HG02885 (cell line): ENCODE data around the gene TWNK.
"Not testable (repeated sequence)": the region's sequence is repeated elsewhere in the genome, so short reads cannot be mapped to it uniquely, and the experiment has no call there.

Experiments
- ATAC-seq: cut with Tn5 transposase; IDR thresholded peaks from one replicate; pipeline ENCODE4 v1.9.1; 2021; ENCODE audit warnings: mild to moderate bottlenecking; ENCODE audit not compliant: unreplicated experiment, poor library complexity

The TWNK gene

DNA sequence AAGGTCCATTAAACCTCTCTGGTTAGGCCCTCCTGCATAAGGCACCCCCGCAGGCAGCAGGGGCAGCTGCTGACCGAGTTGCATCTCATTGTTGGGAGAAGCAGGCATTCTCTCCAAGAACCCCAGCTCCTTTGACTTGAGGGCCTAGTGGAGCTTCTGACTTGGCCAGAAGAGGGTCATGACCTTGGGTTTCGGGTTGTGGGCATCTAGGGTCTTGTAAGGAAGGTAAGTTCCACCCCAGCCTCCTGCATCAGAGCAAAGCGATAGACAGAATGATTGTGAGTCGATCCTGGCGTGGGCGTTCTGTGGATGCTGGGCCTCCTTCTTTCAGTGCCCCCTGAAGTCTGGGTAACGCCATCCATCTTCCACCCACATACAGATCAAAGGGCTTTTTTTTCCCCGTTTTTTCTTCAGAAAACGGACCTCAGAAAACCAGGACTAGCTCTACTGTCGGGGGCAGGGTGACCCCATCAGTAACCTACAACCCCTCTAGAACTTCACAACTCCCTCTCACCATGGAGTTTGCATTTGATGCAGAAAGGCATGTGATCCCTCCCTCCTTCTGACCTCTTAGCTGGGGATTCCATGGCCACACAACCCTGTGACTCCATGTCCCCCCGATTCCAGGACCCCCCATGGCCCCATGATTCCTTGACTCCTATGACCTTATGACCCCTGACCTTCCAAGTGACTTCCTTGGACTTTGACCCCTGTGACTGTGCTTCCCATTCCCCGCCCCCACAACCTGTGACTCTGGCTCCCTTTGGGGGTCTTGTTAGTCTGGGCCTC is 15.0 kb upstream of the TWNK start:
- no peak for ATAC-seq

DNA sequence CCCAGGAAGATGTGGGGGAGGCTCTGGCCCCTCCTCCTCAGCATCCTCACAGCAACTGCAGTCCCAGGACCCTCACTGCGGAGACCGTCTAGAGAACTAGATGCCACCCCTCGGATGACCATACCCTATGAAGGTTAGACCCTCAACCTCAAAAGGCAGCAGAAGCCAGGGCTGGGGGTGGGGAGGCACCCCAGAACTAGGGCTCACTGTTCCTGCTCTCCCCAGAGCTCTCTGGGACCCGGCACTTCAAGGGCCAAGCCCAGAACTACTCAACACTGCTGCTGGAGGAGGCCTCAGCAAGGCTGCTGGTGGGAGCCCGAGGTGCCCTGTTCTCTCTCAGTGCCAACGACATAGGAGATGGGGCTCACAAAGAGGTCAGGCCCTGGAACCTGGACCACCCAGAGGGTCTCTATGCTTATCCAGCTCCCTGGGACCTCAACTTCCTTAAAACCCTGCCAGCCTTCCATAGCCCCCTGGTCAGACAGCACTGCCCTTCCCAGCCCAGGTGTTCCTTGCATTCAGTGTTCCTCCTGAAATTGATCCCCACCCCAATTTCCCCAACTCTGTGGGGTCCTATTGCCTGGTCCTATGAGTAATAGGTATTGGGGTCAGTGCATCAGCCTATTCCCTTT is 14.3 kb upstream of the TWNK start:
- no peak for ATAC-seq

DNA sequence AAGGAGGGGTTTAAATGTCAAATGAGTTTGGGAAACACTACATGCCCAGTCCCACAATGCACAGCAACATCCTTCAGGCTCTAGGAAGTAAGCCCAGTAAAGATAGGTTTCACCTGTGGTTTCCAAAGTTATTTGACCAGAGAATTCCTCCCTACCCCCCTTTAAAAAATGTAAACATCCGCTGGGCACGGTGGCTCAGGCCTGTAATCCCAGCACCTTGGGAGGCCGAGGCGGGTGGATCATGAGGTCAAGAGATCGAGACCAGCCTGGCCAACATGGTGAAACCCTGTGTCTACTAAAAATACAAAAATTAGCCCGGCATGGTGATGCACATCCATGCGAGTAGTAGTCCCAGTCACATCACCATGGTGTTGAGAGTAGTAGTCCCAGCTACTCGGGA is 11.9 kb upstream of the TWNK start:
- not testable (repeated sequence) for ATAC-seq

DNA sequence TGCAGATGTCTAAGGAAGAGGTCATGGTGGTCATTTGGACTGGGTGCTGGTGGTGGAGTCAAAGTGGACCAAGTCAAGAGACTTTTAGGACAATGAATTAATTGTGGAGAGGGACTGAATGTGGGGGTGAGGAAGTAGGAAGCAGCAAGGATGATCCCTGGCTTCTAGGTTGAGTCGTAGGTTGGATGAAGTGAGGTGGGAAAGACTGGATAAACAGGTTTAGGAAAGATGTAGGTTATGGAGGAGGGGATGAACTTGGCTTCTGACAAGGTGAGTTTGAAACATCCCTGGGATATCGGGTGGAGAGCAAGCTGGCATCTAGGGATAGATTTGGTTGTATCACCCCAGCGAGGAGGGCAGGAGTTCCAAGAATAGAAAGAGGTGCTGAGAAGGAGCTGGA is 10.4 kb upstream of the TWNK start:
- no peak for ATAC-seq

DNA sequence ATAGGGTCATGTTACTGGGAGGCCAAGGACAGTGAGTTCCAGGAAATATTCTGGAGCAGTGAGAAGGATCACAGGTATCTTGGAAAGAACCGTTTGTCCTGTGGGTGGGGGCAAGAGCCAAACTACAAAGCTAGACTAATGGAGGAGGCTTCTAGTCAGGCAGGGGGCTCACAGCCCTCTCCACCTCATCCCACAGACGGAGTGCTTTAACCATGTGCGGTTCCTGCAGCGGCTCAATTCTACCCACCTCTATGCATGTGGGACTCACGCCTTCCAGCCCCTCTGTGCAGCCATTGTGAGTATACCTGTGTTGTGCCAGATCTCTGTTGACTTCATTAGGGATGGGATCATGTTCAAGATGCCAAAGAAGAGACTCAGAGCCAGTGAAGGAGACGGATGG is 9.9 kb upstream of the TWNK start:
- no peak for ATAC-seq

DNA sequence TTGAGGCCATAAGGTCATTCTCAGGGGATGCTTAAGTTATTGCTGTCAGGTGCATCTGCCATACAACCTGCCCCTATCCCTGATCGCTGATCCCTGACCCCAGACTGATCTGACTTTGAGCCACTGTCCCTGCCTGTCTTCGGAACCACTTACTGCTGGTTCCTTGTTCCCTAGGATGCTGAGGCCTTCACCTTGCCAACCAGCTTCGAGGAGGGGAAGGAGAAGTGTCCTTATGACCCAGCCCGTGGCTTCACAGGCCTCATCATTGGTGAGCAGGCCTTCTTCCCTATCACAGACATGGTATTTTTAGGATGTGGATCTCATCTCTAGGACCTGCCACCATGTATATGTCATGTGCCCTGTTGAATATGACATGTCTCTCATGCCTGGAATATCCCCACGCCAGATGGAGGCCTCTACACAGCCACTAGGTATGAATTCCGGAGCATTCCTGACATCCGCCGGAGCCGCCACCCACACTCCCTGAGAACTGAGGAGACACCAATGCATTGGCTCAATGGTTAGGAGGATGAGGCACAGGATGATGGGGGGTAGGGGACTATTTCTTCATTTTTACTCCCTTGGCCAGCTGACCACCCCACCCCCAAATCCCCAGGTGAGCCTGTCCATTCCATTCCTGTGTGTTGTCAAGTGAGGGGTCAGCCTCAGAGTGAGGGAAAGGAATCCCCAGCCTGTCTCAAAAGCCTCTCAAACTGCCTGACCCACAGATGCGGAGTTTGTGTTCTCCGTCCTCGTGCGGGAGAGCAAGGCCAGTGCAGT is 9.0 kb upstream of the TWNK start:
- ATAC-seq = no peak

DNA sequence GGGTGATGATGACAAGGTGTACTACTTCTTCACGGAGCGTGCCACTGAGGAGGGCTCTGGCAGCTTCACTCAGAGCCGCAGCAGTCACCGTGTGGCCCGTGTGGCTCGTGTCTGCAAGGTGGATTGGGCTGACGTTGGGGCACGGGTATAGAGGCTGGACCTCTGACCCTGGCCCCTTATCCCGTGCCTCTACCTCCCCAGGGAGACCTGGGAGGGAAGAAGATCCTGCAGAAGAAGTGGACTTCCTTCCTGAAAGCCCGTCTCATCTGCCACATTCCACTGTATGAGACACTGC is 8.5 kb upstream of the TWNK start:
- no peak for ATAC-seq

DNA sequence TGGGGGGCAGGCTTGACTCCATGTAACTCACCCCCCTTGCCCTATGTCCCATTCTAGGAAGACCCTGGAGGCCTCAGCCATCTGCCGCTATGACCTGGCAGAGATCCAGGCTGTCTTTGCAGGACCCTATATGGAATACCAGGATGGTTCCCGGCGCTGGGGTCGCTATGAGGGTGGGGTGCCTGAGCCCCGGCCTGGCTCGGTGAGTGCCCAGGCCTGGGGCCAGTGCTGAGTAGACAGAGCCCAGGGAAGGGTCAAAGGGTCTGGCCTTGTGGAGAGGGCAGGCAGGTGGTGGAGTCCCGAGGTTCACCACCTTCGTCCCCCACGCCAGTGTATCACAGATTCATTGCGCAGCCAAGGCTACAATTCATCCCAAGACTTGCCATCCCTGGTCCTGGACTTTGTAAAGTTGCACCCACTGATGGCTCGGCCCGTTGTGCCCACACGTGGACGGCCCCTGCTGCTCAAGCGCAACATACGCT is 7.5 kb upstream of the TWNK start:
- no peak for ATAC-seq

DNA sequence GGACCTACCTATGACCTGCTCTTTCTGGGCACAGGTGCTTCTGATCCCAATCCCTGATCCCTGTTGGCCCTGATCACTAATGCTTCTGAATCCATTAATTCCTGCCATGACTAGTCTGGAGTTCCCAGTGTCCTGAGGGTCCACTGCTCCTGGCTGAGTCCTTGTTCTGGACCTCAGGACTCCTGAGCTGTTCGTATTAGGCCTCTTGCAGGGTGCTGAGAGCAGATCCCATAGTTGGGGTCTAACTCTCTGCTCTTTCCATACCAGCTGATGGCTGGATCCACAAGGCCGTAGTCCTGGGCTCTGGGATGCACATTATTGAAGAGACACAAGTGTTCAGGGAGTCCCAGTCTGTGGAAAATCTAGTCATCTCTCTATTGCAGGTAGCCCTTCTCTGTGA is 7.0 kb upstream of the TWNK start:
- no peak for ATAC-seq

DNA sequence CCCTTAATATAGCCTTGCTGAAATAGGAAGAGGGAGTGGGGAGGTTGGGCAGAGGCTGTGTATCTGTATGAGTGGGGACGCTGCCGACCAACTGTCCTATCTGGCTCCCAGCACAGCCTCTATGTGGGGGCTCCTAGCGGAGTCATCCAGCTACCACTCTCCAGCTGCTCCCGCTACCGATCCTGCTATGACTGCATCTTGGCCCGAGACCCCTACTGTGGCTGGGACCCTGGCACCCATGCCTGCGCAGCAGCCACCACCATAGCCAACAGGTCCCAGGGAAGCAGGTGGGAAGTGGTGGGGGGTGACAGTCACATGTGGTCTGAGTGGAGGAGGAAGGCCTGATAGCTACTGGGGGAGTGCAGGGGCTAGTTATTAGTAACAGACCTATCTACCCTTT is 6.6 kb upstream of the TWNK start:
- no peak for ATAC-seq

DNA sequence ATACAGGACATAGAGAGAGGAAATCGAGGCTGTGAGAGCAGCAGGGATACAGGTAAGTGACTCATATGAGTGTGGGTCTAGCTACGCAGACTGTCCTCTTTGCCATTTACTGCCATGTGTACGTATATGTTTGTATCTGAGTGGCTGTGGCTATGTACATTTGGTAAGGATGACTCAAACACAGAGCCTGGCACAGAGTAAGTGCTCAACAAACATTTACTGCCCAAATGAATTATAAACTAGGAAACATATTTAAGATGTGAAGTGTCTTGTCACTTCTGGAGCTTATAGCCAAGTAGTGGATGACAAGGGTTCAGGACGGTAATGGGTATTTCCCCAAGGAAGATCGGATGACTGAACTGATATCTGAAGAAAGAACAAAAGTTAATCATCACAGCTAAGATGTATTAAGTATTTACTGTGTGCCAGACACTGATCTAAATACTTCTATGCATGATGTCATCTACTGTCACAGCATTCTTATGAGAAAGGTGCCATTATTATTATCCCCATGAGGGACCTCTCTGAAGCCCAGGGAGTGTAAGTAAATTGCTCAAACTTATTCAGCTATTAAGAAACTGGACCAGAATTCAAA is 6.1 kb upstream of the TWNK start:
- no peak for ATAC-seq

DNA sequence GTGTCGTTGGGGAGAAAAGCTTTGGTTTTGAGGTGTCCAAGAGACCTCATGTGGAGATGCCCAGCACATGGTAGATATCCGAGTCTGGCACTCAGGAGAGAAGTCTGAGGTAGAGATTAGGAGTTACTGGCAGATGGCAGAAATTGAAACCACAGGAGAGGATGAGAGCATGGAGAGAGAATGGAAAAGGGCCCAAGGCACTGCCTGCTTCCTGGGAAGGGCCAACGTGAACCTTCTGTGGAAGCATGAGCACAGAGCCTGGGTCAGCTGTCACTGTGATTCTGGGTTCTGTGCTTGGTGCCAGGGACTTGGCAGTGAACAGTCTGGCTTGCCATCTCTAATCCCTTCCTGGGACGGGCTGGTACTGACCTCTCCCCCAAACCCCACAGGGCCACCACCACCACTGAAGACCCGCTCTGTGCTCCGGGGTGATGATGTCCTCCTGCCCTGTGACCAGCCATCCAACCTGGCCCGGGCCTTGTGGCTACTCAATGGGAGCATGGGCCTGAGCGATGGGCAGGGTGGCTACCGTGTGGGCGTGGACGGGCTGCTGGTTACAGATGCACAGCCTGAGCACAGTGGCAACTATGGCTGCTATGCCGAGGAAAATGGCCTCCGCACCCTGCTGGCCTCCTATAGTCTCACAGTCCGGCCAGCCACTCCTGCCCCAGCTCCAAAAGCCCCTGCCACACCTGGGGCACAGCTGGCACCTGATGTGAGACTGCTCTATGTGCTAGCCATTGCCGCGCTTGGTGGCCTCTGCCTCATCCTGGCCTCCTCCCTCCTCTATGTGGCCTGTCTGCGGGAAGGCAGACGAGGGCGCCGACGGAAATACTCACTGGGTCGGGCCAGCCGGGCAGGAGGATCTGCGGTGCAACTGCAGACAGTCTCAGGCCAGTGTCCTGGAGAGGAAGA is 4.2 kb upstream of the TWNK start:
- ATAC-seq = no peak

DNA sequence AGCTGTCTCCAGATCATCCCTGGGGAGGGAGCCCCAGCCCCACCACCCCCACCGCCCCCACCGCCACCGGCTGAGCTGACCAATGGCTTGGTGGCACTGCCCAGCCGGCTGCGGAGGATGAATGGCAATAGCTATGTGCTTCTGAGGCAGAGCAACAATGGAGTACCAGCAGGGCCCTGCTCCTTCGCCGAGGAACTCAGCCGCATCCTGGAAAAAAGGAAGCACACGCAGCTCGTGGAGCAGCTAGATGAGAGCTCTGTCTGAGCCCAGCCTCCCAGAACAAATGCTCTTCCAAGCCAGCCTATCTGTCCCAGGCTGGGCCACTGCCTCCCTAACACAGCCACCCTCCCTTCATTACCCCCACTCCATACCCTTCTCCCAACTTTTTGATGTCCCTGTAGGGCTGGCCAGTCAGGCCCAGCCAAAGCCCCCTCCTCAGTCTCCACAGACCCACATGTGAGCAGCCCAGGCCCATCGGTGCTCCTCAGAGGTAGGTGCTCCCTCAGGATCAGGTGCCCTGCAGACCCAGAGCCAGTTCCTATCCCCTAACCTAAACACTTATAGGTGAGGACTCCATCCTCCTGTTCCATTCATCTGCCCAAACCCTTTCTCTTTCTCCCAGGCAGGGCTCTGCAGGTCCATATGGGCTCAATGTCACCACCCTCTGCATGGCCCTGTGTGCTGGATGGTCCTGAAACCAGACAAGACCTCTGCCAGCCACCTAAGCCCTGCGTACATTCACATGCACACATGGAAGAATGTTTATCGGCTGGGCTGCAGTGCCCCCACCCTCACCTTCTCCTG is 3.3 kb upstream of the TWNK start:
- no peak for ATAC-seq

DNA sequence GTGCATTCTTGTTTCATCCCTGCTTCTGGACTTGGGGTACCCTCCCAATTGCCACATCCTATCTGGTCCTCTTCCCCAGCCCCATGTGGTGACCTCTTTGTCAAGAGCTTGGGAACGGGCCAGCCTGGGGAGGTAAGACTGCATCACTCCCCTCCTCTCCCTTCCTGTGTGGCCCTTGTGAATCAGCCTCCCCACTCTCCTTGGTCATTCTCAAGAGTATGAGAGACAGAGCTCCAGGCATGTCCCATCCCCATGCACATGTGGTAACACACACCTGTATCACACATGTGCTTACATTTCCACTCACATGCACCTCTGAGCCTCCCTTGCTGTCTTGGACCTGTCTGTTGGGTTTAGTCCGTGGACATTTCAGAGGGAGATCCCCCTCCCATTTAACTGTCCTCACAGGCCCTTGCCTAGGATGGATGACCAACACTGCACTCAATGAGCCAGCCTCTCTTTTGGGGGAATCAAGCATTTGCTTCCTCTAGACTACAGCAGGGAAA is 2.6 kb upstream of the TWNK start:
- no peak for ATAC-seq

DNA sequence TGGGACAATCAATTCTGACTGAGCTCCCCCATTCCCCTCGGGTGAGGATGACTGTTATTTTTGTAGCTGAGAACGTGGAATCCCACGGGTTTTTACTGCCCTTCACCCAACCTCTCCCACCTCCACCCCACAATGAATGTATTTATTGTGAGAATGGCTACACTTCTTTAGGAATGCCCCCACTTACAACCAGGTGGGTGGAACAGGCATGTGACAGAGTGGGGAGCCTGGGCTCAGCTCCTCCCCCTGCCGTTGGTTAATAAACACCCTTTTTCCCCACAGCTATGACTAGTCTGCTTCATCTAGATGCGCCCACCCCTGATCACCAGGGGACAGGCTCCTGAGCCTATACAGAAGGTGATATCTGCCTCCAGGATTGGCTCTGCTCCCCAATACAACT is 2.0 kb upstream of the TWNK start:
- ATAC-seq = no peak

DNA sequence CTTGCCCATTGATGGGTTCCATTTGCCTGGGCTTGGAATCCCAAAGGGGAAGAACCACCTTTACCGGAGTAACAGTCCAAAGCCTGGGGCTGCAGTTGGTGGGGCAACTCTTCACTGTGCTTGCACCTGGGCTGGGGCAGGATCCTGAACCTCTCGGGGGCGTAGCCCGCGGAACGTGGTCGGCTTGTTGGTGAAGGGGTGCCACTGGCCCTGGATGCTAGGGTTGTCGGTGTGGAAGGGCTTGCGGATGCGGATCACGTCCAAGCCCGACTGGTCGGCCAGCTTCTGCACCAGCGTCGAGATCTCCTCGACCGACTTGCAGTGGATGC is 756 bp upstream of the TWNK start:
- ATAC-seq = no peak

DNA sequence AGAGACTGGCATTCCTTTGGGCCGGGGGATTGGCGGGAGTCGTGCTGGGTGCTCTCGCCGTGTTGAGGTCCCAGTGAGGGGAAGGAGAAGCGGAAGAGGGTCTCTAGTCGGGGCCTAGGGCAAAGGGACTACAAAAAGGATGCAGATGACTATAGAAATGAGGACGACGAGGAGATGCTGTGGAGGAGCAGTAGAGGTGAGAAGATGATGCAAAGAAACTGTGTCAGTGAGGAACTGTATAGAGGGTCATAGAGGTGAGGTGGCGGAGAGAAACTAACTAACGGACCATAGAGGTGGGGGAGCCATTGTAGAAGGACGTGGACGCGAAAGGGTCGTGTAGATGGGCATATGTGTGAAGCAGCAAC is 324 bp downstream of the TWNK start:
- ATAC-seq = no peak

DNA sequence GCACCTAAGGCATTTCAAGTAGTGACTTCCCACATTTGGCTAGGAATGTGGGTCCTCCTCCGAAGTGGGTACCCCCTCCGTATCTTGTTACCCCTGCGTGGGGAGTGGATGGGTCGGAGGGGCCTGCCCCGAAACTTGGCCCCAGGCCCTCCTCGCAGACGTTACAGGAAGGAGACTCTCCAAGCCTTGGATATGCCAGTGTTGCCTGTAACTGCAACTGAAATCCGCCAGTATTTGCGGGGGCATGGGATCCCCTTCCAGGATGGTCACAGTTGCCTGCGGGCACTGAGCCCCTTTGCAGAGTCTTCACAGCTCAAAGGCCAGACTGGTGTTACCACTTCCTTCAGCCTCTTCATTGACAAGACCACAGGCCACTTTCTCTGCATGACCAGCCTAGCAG is 823 bp downstream of the TWNK start:
- ATAC-seq = no peak

DNA sequence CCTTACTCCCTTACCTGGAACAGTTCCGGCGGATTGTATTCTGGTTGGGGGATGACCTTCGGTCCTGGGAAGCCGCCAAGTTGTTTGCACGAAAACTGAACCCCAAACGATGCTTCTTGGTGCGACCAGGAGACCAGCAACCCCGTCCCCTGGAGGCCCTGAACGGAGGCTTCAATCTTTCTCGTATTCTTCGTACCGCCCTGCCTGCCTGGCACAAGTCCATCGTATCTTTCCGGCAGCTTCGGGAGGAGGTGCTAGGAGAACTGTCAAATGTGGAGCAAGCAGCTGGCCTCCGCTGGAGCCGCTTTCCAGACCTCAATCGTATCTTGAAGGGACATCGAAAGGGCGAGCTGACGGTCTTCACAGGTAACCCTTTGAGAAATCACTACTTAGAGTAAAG is 1.7 kb downstream of the TWNK start:
- no peak for ATAC-seq
